Measurements from ENCODE around the gene PRR18.

The PRR18 gene

GRCh38 chr6:166274163-166274562 lies 34.0 kb downstream of the PRR18 start:
- no peak for DNase-seq

- DNase-seq, result no peak
Observed at GRCh38 chr6:166271376-166271765, 36.8 kb downstream of the PRR18 start.

- DNase-seq, result no peak
Observed at GRCh38 chr6:166270706-166271375, 37.4 kb downstream of the PRR18 start.

DNA sequence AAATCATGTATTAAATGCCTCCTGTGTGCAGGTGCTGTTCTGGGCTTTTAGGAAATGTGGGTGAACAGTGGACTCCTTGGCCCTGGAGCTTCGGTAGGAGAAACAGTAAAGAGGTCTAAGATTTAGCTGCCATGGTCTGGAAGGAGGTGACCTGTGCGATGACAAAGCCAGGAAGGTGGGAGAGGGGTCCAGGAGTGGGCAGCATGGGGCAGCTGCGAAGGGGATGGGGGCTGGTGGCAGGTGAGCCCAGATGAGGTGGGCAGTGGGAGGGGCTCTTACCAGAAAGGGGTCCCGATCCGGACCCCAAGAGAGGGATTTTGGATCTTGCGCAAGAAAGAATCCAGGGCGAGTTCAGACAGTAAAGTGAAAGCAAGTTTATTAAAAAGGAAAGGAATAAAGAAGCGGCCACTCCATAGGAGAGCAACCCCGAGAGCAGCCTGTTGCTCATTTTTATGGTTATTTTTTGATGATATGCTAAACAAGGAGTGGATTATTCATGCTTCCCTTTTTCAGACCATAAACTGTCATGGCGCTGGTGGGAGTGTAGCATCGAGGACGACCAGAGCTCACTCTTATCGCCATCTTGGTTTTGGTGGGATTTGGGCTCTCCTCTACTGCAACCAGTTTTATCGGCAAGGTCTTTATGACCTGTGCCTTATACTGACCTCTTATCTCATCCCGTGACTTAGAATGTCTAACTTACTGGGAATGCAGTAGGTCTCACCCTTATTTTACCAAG lies 38.7 kb downstream of the PRR18 start:
- DNase-seq, result no peak

GRCh38 chr6:166268431-166268830 lies 39.8 kb downstream of the PRR18 start:
- DNase-seq, result no peak

- DNase-seq, result no peak
Observed at GRCh38 chr6:166267526-166267925, 40.7 kb downstream of the PRR18 start.

GRCh38 chr6:166266336-166266735 lies 41.9 kb downstream of the PRR18 start:
- DNase-seq, result no peak

- no peak for DNase-seq
Observed at GRCh38 chr6:166262743-166263515, 45.3 kb downstream of the PRR18 start.

- no peak for DNase-seq
Observed at GRCh38 chr6:166259296-166259977, 48.8 kb downstream of the PRR18 start.

- DNase-seq, result no peak
Observed at GRCh38 chr6:166258854-166259276, 49.3 kb downstream of the PRR18 start.

DNA sequence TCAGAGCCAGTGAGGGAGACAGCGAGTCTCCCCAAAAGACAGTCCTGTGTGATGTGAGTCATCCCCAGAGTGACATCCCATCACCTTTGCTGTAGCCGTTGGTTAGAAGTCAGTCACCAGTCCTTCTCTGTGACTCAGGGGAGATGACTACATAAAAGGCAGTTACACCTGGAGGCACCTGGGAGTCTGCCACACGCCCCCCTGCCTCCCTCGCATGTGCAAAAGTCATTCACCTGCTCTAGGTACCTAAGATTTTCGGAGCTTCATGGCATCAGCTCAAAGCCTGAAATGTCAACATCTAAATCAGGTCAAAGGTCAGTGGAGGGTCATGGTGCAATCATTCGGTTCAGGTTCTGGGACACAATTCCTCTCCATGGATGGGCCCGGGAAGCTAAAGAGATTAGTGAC lies 50.3 kb downstream of the PRR18 start:
- no peak for DNase-seq
